Naive thymus-derived CD4-positive, alpha-beta T cell (primary cell): ENCODE measurements around the gene NRIP2. TPM values are rescaled to one million over a fixed set of nuclear protein-coding genes. Genes with fewer than 3 reads are reported as not detected.
A peak's percentile ranks its signal among the peaks of the same experiment; 100 is the strongest.
"Not testable (repeated sequence)": the region's sequence is repeated elsewhere in the genome, so short reads cannot be mapped to it uniquely, and the experiment has no call there.

Experiments used
- ATAC-seq: fragments of 150-1000 bp; cut with Tn5 transposase; 2 replicates; pipeline ENCODE4 v1.10.0; 2021; ENCODE audit warnings: mild to moderate bottlenecking, moderate library complexity
- CTCF ChIA-PET: fragments of 350-600 bp; sonication (Branson Sonifier 250); formaldehyde crosslinking; loops from one replicate; lab custom pipeline; 2021; ENCODE audit warnings: antibody characterized with exemption; lab: Charles Lee
- POLR2A ChIA-PET: fragments of 350-600 bp; sonication (Branson Sonifier 250); formaldehyde crosslinking; loops from one replicate; lab custom pipeline; 2021; ENCODE audit warnings: antibody characterized with exemption, inconsistent platforms; lab: Charles Lee
- DNase-seq, 9 donors: peaks; one replicate each; pipeline versions ENCODE4 v3.0.0 to v3.0.0-alpha.2; 2020 to 2022; ENCODE audit warnings: mixed read lengths in 1 of 9
- H3K27ac ChIP-seq: one replicate; pipeline ENCODE4 v1.7.0; 2013; ENCODE audit warnings: mild to moderate bottlenecking, low read depth, low read length, moderate library complexity
- H3K27me3 ChIP-seq, 2 donors: one replicate each; pipeline ENCODE4 v1.7.0; 2013; ENCODE audit warnings: low read length in 2 of 2, mild to moderate bottlenecking in 2 of 2, moderate library complexity in 2 of 2; ENCODE audit not compliant: control insufficient read depth in 2 of 2, insufficient read depth in 2 of 2
- H3K36me3 ChIP-seq, 3 experiments: 1 replicate in 2 of 3; 2 replicates in 1 of 3; pipeline ENCODE4 v1.7.0; 2013; ENCODE audit warnings: low read length in 3 of 3, mild to moderate bottlenecking in 3 of 3, moderate library complexity in 1 of 3; ENCODE audit not compliant: insufficient read depth in 3 of 3, control insufficient read depth in 2 of 3
- H3K4me1 ChIP-seq, 2 donors: one replicate each; pipeline ENCODE4 v1.7.0; 2013; ENCODE audit warnings: low read length in 2 of 2, mild to moderate bottlenecking in 2 of 2, moderate library complexity in 1 of 2; ENCODE audit not compliant: control insufficient read depth in 2 of 2, insufficient read depth in 2 of 2
- H3K4me3 ChIP-seq: 2 replicates; pipeline ENCODE4 v1.7.0; 2013; ENCODE audit warnings: mild to moderate bottlenecking, low read length
- H3K9me3 ChIP-seq, 3 experiments: 1 replicate in 2 of 3; 2 replicates in 1 of 3; pipeline ENCODE4 v1.7.0; 2013; ENCODE audit warnings: low read length in 3 of 3; ENCODE audit not compliant: control insufficient read depth in 2 of 3
- H3K27ac Mint-ChIP-seq, 9 donors: one replicate each; pipeline ENCODE4 v1.8.0; 2020 to 2022; ENCODE audit warnings: mixed read lengths in 9 of 9, mild to moderate bottlenecking in 8 of 9, moderate library complexity in 5 of 9, inconsistent platforms in 2 of 9
- H3K27me3 Mint-ChIP-seq, 5 donors: one replicate each; pipeline ENCODE4 v1.8.0; 2021 to 2022; ENCODE audit warnings: mixed read lengths in 5 of 5, mild to moderate bottlenecking in 1 of 5
- H3K36me3 Mint-ChIP-seq, 5 donors: one replicate each; pipeline ENCODE4 v1.8.0; 2020 to 2022; ENCODE audit warnings: mixed read lengths in 5 of 5, mild to moderate bottlenecking in 3 of 5, inconsistent platforms in 1 of 5
- H3K4me1 Mint-ChIP-seq, 7 donors: one replicate each; pipeline ENCODE4 v1.8.0; 2020 to 2022; ENCODE audit warnings: mixed read lengths in 7 of 7, mild to moderate bottlenecking in 3 of 7, inconsistent platforms in 1 of 7
- H3K4me3 Mint-ChIP-seq, 10 donors: one replicate each; pipeline ENCODE4 v1.8.0; 2020 to 2022; ENCODE audit warnings: mild to moderate bottlenecking in 10 of 10, mixed read lengths in 10 of 10, moderate library complexity in 6 of 10, inconsistent platforms in 2 of 10
- H3K9me3 Mint-ChIP-seq, 11 donors: one replicate each; pipeline ENCODE4 v1.8.0; 2020 to 2022; ENCODE audit warnings: mixed read lengths in 11 of 11, mild to moderate bottlenecking in 4 of 11, inconsistent platforms in 1 of 11, moderate library complexity in 1 of 11
- intact Hi-C, 2 donors: fragments of 100-400 bp; cut with micrococcal nuclease; formaldehyde crosslinking; loops; one replicate each; pipeline ENCODE4 v1.15.1; 2023
- polyA plus RNA-seq, 2 donors: library from polyadenylated mRNA; unstranded; fragments of 300-500 nt; fragmentation: Illumina TruSeq; gene quantifications; one replicate each; pipeline ENCODE4 v1.2.3, GENCODE V29; 2021
- total RNA-seq, 6 experiments: library from RNA in 5 of 6; stranded (reverse) in 5 of 6; gene quantifications; 1 replicate in 5 of 6; 2 replicates in 1 of 6; pipeline ENCODE4 v1.2.3 and lab custom pipeline; 2021 to 2026

NRIP2 gene
- total and polyA plus RNA-seq, 7 experiments from 2014 or later = 1.6 to 2.0 TPM; not detected in 5

DNA sequence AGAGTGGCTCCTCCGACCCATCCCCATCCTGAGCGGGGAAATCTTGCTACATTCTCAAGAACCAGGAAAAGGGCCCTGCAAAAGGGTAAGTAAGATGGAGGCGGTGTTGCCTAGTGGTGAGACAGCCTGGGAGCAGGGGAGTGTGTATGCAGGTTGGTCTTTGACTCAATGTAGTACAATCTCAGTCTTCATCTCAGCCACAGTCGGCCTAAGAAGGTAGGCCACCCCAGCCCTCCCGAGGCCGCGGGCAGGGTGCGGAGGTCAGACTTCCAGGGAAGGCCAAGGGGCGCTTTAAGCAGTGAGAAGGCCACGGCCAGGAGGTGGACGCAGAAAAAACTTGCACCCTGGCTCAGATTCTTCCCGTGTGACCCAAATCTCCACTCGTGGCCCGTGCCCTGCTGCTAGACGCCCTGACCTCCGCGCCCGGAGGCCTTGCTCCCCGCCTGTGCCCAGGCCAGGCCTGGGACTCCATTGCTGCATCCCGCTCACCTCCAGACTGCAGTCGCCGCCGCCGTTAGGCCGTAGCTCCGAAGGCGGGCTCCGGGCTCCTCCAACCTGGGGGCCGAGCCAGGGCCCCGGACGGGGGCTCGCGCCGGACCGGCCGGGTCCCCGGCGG, 41.7 kb upstream of the NRIP2 start:
- peak overlapping the region; percentile 79 to 100 (median 90) for H3K4me3 Mint-ChIP-seq
- ChIA-PET POLR2A (interaction anchor here (1.4 to 2.7 kb wide), 6 partner anchors 11 to 64 kb away, joined by 3 to 21 read pairs (median 6); partner anchors contain the start of genes ITFG2 and TULP3), CTCF (interaction anchor here (0.6 to 1.9 kb wide), 2 partner anchors 14 to 76 kb away, joined by 5 to 6 read pairs; partner anchors contain the start of gene TULP3)
- peak in 1 of 9 donors; percentile 20 for DNase-seq
- peaks cover 0 to 7% (median 0%) of the 10 kb centered on the region in 3 experiments for H3K36me3 ChIP-seq
- intact Hi-C loops = loop anchor here (1.0 to 5.0 kb wide), 7 partner anchors 8 to 876 kb away; partner anchors contain the start of genes ITFG2 (in 2 of the 2), TULP3 (in 2 of the 2), CRACR2A (in 1 of the 2) and FKBP4 (in 1 of the 2)
- ATAC-seq = peak; percentile 51
- H3K9me3 Mint-ChIP-seq = no peaks in the 10 kb centered on the region
- H3K36me3 Mint-ChIP-seq = peaks cover 0 to 21% (median 0%) of the 10 kb centered on the region in 5 donors
- no peaks in the 10 kb centered on the region for H3K9me3 ChIP-seq
- peaks cover 10 to 14% of the 10 kb centered on the region in 2 donors for H3K4me1 ChIP-seq
- H3K27ac ChIP-seq = peak overlapping the region; percentile 94
- no peaks in the 10 kb centered on the region for H3K27me3 Mint-ChIP-seq
- peaks cover 21 to 50% (median 41%) of the 10 kb centered on the region in 7 donors for H3K4me1 Mint-ChIP-seq
- H3K4me3 ChIP-seq = peak overlapping the region; percentile 83
- no peaks in the 10 kb centered on the region for H3K27me3 ChIP-seq
- peak overlapping the region; percentile 42 to 100 (median 93) for H3K27ac Mint-ChIP-seq

DNA sequence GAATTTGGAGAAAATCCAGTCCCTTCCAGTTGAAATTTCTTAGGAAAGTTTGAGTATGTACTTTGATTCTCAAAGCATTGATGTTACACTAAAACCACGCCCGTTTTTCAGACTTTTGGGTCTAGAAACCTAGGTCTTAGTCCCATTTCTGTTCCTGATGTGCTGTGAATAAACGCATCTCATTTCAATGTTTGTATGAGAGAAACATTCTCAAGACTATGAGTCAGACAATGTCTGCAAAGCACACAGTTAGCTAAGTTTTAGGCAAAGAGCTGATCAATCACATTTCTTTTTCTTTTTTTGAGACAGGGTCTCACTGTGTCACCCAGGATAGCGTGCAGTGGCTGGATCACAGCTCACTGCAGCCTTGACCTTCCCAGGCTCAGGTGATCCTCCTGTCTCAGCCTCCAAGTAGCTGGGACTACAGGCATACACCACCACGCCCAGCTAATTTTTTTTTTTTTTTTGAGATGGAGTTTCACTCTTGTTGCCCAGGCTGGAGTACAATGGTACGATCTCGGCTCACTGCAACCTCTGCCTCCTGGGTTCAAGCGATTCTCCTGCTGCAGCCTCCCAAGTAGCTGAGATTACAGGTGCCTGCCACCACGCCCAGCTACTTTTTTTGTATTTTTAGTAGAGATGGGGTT, 34.3 kb upstream of the NRIP2 start:
- H3K4me3 ChIP-seq, DNase-seq, POLR2A ChIA-PET, H3K4me3 Mint-ChIP-seq, H3K9me3 ChIP-seq, H3K27me3 ChIP-seq, ATAC-seq, H3K4me1 ChIP-seq, H3K27ac ChIP-seq, H3K27me3 Mint-ChIP-seq, H3K9me3 Mint-ChIP-seq, H3K36me3 ChIP-seq: not testable (repeated sequence)
- Mint-ChIP-seq H3K36me3 (peaks cover 0 to 27% (median 0%) of the 10 kb centered on the region in 5 donors), H3K27ac (peak overlapping the region in 1 of 9 donors; percentile 88), H3K4me1 (peaks cover 0 to 24% (median 0%) of the 10 kb centered on the region in 7 donors)
- CTCF ChIA-PET = interaction anchor here (0.6 kb wide), 1 partner anchor 431 kb away, joined by 4 read pairs; no protein-coding TSS in a partner anchor
- intact Hi-C loops = loop anchor here in 1 of 2 donors (1.0 kb wide), 1 partner anchor 7 kb away; no protein-coding TSS in a partner anchor

DNA sequence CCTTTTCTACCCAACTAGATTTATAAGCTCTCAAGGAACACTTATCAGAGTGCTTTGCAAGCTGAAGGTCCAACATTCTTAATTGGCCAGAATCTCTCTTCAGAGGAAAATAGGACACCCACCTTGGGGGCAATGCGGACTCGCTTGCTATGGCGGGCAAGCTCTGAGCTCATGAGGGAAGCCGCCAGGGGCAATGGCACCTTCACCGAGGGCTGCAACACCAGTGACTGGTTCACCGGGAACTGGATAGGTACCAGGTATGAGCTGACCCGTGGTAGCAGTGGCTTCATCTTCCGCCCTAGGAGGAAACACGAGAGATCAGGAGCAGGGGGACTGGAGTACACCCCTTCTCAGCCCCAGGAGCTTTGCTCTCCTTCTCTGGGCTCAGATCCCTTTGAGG, 29.4 kb upstream of the NRIP2 start:
- Histone ChIP-seq H3K9me3 (no peaks in the 10 kb centered on the region), H3K36me3 (peaks cover 0 to 6% (median 0%) of the 10 kb centered on the region in 3 experiments), H3K4me1 (no peaks in the 10 kb centered on the region), H3K4me3 (no peak overlapping the region), H3K27ac (no peak overlapping the region), H3K27me3 (no peaks in the 10 kb centered on the region)
- intact Hi-C loops = no loop called here
- DNase-seq (no peak), ATAC-seq (no peak)
- no peaks in the 10 kb centered on the region for H3K27me3 Mint-ChIP-seq
- ChIA-PET POLR2A (no interaction called here), CTCF (interaction anchor here (0.9 kb wide), 1 partner anchor 9 kb away, joined by 3 read pairs; no protein-coding TSS in a partner anchor)
- peak overlapping the region in 2 of 9 donors; percentile 5 to 18 for H3K27ac Mint-ChIP-seq
- no peak overlapping the region for H3K4me3 Mint-ChIP-seq
- H3K36me3 Mint-ChIP-seq = peaks cover 0 to 33% (median 6%) of the 10 kb centered on the region in 5 donors
- H3K9me3 Mint-ChIP-seq = no peaks in the 10 kb centered on the region
- peaks cover 0 to 12% (median 0%) of the 10 kb centered on the region in 7 donors for H3K4me1 Mint-ChIP-seq

DNA sequence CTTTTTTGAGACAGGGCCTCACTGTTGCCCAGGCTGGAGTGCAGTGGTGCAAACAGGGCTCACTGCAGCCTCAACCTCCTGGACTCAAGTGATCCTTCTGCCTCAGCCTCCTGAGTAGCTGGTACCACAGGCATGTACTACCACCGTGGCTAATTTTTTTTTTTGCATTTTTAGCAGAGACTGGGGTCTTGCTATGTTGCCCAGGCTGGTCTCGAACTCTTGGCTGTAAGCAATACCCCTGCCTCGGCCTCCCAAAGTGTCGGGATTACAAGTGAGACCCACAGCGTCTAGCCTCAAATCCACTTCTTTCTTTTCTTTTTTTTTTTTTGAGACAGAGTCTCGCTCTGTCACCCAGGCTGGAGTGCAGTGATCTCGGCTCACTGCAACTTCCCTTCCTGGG, 28.6 kb upstream of the NRIP2 start:
- H3K27ac Mint-ChIP-seq, DNase-seq, H3K27me3 ChIP-seq, intact Hi-C loops, H3K27ac ChIP-seq, ATAC-seq, H3K27me3 Mint-ChIP-seq, H3K9me3 ChIP-seq, H3K4me1 Mint-ChIP-seq, POLR2A ChIA-PET, H3K4me3 Mint-ChIP-seq, H3K4me1 ChIP-seq, H3K4me3 ChIP-seq, H3K9me3 Mint-ChIP-seq: not testable (repeated sequence)
- CTCF ChIA-PET = interaction anchor here (0.9 kb wide), 1 partner anchor 8 kb away, joined by 3 read pairs; no protein-coding TSS in a partner anchor
- H3K36me3 Mint-ChIP-seq = peaks cover 0 to 28% (median 6%) of the 10 kb centered on the region in 5 donors
- peaks cover 0 to 14% (median 0%) of the 10 kb centered on the region in 3 experiments for H3K36me3 ChIP-seq

DNA sequence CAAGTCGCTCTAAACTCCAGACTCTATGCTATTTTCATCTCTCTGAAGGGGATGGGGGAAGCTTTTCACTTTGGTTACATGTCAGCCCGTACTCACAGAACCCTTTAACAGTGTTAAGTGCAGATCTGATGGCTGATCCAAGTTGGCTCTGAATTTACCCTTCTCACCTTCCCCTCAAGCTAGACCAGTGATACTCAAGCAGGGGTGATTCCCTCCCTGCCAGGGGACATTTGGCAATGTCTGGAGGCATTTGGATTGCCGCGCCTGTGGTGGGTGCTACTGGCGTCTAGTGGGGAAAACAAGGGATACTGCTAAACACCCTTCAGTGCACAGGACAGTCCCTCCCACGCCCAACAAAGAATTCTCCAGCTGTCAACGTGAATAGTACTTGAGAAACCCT, 28.0 kb upstream of the NRIP2 start:
- Mint-ChIP-seq H3K9me3 (no peaks in the 10 kb centered on the region), H3K36me3 (peaks cover 0 to 26% (median 6%) of the 10 kb centered on the region in 5 donors), H3K27me3 (no peaks in the 10 kb centered on the region), H3K4me1 (peaks cover 0 to 6% (median 0%) of the 10 kb centered on the region in 7 donors), H3K27ac (peak overlapping the region in 1 of 9 donors; percentile 43), H3K4me3 (no peak overlapping the region)
- no peak for ATAC-seq
- Histone ChIP-seq H3K4me3 (no peak overlapping the region), H3K27me3 (no peaks in the 10 kb centered on the region), H3K27ac (no peak overlapping the region), H3K9me3 (no peaks in the 10 kb centered on the region), H3K36me3 (peaks cover 0 to 19% (median 0%) of the 10 kb centered on the region in 3 experiments), H3K4me1 (no peaks in the 10 kb centered on the region)
- intact Hi-C loops = no loop called here
- CTCF ChIA-PET = no interaction called here
- no peak for DNase-seq
- POLR2A ChIA-PET = no interaction called here

GRCh38 chr12:2860170-2860569, 25.3 kb upstream of the NRIP2 start:
- Mint-ChIP-seq H3K27me3 (no peaks in the 10 kb centered on the region), H3K9me3 (no peaks in the 10 kb centered on the region), H3K27ac (peak overlapping the region in 2 of 9 donors; percentile 7 to 31), H3K4me3 (no peak overlapping the region), H3K36me3 (peaks cover 0 to 21% (median 12%) of the 10 kb centered on the region in 5 donors), H3K4me1 (peaks cover 0 to 5% (median 0%) of the 10 kb centered on the region in 7 donors)
- POLR2A ChIA-PET = no interaction called here
- H3K27ac ChIP-seq = no peak overlapping the region
- DNase-seq = no peak
- peaks cover 0 to 29% (median 0%) of the 10 kb centered on the region in 3 experiments for H3K36me3 ChIP-seq
- H3K4me1 ChIP-seq = no peaks in the 10 kb centered on the region
- ATAC-seq = no peak
- H3K9me3 ChIP-seq = no peaks in the 10 kb centered on the region
- H3K4me3 ChIP-seq = no peak overlapping the region
- CTCF ChIA-PET = no interaction called here
- H3K27me3 ChIP-seq = no peaks in the 10 kb centered on the region
- intact Hi-C loops = no loop called here
